ENCODE measurements around the gene GRM5.
"Not testable (repeated sequence)": the region's sequence is repeated elsewhere in the genome, so short reads cannot be mapped to it uniquely, and the experiment has no call there.

The GRM5 gene

GRCh38 chr11:88961621-88962020 lies 104.2 kb downstream of the GRM5 start:
- not testable (repeated sequence) for DNase-seq

DNA sequence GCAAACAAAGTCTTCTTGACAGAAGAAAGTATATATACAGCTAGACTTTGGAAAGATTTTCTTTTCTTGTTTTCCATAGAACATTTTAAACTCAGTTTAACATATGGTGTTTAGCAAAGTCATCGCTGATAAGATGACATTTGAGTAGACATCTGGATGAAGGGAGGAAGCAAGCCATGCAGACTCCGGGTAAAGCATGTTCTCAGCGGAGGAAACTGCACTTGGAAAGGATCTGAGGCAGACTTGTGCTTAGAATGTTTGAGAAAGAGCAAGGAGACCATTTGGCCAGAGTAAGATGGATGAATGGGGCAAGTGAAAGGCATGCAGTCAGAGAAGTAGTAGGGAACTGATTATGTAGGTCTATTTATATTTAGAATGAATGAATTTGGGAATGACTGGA lies 105.9 kb downstream of the GRM5 start:
- DNase-seq = not testable (repeated sequence)

GRCh38 chr11:88950975-88951374 lies 114.8 kb downstream of the GRM5 start:
- DNase-seq = no peak

GRCh38 chr11:88948908-88949307 lies 116.9 kb downstream of the GRM5 start:
- DNase-seq = not testable (repeated sequence)

DNA sequence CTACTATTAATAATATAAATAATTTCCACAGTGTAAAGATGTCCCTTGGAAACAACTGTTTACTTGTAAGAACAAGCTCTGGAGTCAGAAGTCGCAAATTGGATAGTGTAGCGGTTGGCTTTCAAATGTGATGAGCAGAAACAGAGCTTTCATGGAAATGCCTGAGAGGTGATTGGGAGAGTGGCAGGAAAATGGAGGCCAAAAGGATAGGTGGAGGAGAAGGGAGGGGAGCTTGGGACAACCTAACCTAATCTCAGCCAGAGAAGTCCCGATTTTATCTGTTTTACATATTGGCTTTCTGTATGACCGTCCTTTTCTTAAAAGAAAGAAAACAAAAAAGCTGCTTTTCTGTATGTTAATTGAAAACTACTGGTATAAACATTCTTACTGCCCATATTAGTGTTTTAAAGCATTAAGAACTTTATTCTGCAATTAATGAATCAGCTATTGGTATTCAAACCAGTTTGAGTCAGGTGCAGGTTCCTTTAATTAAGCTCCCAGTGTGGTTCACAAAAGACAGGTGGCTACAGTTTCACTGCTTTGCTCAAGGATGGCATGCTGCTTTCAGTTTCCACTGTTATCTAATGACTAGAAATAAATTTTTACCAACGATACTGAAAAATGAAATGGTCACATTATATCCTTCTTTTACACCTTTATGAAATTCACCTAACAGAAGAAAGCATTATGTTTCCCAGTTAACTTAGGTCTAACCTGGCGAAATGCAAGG lies 117.8 kb downstream of the GRM5 start:
- DNase-seq = not testable (repeated sequence)

GRCh38 chr11:88929665-88930064 lies 136.1 kb downstream of the GRM5 start:
- DNase-seq = not testable (repeated sequence)

DNA sequence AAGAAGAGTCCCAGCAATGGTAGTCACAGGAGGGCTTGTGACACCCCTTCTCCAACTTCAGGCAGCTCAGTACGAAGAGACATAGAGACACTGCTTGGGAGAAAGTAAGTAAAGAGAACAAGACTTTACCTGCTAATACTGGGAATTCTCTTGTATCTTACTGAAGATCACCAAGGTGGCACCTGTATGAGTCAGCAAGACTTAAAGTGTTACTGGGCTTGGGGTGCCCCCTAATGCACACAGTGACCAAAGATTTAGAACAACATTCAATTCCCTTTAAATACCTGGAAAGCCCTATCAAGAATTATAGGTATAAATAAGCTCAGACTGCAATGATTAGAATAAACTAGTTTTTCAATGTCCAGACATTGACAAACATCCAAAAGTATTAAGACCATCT lies 148.7 kb downstream of the GRM5 start:
- DNase-seq = not testable (repeated sequence)

- no peak for DNase-seq
Measured at GRCh38 chr11:88909500-88909899, 156.3 kb downstream of the GRM5 start.

GRCh38 chr11:88901436-88901835 lies 164.3 kb downstream of the GRM5 start:
- not testable (repeated sequence) for DNase-seq

- DNase-seq = not testable (repeated sequence)
Measured at GRCh38 chr11:88888855-88889254, 176.9 kb downstream of the GRM5 start.

DNA sequence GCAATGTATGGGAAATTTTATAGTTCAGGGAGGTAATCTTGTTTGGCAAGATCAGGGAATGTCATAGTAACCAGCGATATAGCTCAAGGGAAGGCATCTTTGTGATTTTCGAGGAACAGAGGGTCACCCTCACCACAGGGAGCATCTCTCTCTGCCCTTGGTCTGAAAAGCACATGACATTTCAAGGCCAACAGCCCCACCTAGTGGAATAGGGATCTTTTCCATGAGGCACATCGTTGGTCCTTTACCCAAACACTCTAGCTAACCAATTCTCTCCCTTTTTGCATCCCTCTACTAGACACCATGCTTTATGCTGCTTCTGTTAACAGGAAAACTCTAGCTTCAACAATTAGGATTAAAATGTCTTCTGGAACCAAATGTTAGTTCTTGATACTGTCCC lies 179.0 kb downstream of the GRM5 start:
- no peak for DNase-seq

GRCh38 chr11:88882800-88883199 lies 183.0 kb downstream of the GRM5 start:
- not testable (repeated sequence) for DNase-seq

GRCh38 chr11:88861618-88862017 lies 204.2 kb downstream of the GRM5 start:
- no peak for DNase-seq

- DNase-seq = not testable (repeated sequence)
Measured at GRCh38 chr11:88860431-88860830, 205.4 kb downstream of the GRM5 start.

GRCh38 chr11:88853963-88854362 lies 211.8 kb downstream of the GRM5 start:
- DNase-seq = not testable (repeated sequence)

DNA sequence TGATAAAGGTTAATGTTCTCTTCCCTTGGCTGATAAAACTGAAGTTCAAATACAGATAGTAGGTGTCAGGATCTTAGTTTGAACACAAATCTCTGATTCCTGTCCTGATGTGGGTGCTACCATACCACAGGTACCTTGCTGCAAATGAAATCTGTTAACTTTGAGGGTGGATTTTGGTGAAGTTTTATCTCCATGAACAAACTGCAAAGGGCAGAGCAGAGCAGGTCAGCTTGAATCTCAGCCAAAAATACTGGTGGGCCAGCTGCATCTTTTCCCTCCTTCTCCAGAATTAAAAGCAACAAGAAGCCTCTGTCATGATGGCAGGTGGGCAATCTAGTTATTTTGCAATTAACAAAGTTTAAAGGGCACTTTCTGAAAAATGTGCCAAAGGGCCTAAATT lies 214.2 kb downstream of the GRM5 start:
- DNase-seq = not testable (repeated sequence)

DNA sequence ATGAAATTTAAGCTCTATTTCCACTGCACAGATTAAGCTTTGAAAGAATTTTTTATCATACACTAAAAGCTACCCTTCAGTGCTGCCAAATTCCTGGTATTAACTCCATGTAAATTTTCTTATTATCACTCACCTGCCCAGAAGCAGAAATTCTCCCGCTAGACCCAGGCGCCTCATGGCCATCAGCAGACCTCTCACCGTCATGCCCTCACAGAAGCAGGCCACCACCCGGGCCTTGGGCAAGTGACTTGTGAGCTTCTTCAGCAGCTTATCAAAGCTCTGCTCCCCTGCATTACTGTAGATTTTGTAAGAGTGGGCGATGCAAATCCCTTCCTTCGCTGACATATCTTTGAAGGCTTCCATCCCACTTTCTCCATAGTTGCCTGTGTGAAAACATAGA lies 216.0 kb downstream of the GRM5 start:
- not testable (repeated sequence) for DNase-seq

DNA sequence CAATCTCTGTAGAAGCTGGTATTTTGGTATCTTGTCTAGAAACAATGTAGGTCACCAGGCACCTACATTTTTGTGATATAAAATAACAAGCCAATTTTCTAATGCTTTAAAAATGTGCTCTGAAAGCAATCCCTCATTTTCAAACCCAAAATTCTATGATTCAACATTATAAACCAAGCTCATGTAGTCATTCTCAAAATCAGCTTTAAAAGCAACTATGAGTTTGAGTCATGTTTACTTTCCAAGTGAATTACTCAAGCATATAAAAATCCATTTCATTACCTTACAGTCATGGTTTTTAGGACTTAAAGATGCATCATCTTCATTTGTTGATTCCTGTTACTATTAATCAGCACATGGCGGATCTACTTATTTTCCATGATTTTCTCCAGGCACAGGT lies 216.4 kb downstream of the GRM5 start:
- no peak for DNase-seq

GRCh38 chr11:88846266-88846665 lies 219.5 kb downstream of the GRM5 start:
- not testable (repeated sequence) for DNase-seq

DNA sequence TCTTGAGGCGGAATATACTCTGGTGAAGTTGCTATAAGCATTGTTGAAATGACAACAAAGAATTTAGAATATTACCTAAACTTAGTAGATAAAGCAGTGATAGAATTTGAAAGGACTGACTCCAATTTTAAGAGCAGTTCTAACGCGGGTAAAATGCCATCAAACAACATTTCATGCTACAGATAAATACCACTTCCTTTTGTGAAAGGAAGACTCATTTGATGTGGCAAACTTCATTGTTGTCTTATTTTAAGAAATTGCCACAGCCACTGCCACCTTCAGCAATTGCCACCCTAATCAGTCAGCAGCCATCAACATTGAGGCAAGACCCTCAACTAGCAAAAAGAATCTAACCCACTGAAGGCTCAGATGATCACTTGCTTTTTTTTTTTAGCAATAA lies 220.8 kb downstream of the GRM5 start:
- DNase-seq = not testable (repeated sequence)

DNA sequence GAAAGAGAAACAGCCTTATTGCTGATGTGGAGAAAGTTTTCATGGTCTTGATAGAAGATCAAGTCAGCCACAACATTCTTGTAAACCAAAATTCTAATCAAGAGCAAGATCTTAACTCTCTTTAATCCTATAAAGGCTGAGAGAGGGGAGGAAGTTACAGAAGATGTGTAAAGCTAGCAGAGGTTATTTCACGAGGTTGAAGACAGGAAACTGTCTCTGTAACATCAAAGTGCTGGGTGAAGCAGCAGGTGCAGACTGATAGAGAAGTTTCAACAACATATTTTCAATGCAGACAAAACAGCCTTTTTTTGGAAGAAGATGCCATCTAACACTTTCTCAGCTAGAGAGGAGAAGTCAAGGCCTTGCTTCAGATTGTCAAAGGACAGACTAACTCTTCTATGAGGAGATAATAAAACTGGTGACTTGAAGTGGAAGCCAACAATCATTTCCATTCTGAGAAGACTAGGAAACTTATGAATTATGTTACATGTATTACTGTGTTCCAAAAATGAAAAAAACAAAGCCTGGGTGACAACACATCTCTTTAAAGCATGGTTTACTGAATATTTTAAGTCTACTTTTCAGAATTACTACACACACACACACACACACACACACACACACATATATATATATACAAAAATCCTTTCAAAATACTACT lies 221.9 kb downstream of the GRM5 start:
- DNase-seq = not testable (repeated sequence)

DNA sequence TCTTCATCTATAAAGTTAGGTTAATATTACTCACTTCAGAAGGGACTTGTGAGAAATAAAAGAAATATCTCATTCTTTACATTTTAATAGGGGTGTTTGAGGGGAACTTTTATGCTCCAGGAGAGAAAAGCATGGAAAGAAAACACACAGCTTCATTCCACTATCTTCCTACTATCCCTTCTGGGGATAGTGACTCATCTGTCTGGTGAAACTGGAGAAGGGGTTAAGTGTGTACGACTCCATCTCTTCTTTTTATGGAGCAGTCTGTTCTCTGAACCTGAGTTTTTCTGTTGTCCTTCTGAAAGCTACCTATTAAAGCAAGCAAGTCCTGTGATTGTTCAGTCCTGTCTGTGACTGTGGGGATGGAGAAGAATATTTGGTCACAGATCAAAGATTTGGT lies 227.6 kb downstream of the GRM5 start:
- DNase-seq = not testable (repeated sequence)

- DNase-seq = not testable (repeated sequence)
Measured at GRCh38 chr11:88835709-88836108, 230.1 kb downstream of the GRM5 start.

DNA sequence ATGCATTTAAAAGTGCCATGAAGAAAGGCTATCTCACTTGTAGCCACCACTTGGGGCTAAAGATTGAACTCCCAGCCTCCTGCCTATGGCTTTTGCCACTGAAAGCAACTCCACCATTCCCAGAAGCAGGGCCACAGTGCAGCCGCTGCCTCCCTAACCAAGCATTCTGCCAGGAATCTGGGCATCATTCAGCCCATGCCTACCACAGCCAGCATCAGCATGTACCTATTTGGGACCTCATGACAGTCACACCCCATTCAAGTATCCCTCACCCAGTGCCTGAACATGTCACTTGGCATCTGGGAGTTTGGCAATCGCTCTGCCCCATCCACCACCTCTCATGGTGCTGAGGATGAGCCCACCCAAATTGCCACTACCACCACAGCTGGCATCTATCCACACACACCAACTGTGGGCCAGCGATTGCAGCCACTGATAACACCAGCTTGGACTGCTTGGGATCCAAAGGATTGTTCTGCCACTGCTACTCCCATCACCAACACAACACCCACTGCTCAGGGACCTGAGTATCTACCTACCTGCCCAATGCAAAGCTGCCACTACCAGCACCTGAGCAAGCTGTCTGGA lies 234.4 kb downstream of the GRM5 start:
- no peak for DNase-seq
